HepG2 (cell line): Measurements from ENCODE around the gene UNC5CL. TPM values are rescaled to one million over a fixed set of nuclear protein-coding genes. Genes with fewer than 3 reads are reported as not detected.

Experiments
- ARID3A ChIP-seq: IDR thresholded peaks from 2 replicates; pipeline ENCODE4 v1.6.1; 2012; ENCODE audit warnings: low read depth, low read length, improper control_type of control experiment
- ATF2 ChIP-seq: sonication (generic); formaldehyde crosslinking; IDR thresholded peaks from 2 replicates; pipeline ENCODE4 v1.4.0; 2020; ENCODE audit warnings: missing genetic modification reagents
- CHD4 ChIP-seq: fragments of 200-600 bp; sonication (generic); IDR thresholded peaks from 2 replicates; pipeline ENCODE4 v1.7.0; 2017; ENCODE audit warnings: mild to moderate bottlenecking, low read length, borderline replicate concordance
- CREB3 ChIP-seq: sonication (generic); formaldehyde crosslinking; IDR thresholded peaks from 2 replicates; pipeline ENCODE4 v1.5.0; 2020; ENCODE audit warnings: missing genetic modification reagents
- DMAP1 ChIP-seq: IDR thresholded peaks from 2 replicates; pipeline ENCODE4 v1.6.1; 2016
- FOSL2 ChIP-seq: sonication (generic); formaldehyde crosslinking; IDR thresholded peaks from 2 replicates; pipeline ENCODE4 v1.4.0; 2020; ENCODE audit warnings: missing genetic modification reagents
- HBP1 ChIP-seq: IDR thresholded peaks from 2 replicates; pipeline ENCODE4 v1.6.1; 2016; ENCODE audit warnings: low read depth, control low read depth
- KLF9 ChIP-seq: IDR thresholded peaks from 2 replicates; pipeline ENCODE4 v1.6.1; 2016; ENCODE audit warnings: low read depth
- MAZ ChIP-seq, 2 experiments: sonication (generic) in 1 of 2; formaldehyde crosslinking in 1 of 2; IDR thresholded peaks; 2 replicates each; pipeline versions ENCODE4 v1.5.0 to v1.6.1; 2012 to 2020; ENCODE audit warnings: low read depth in 2 of 2, mild to moderate bottlenecking in 2 of 2, borderline replicate concordance in 1 of 2, improper control_type of control experiment in 1 of 2, low read length in 1 of 2, missing genetic modification reagents in 1 of 2, moderate library complexity in 1 of 2
- NR0B2 ChIP-seq: sonication (generic); formaldehyde crosslinking; IDR thresholded peaks from 2 replicates; pipeline ENCODE4 v1.4.0; 2020; ENCODE audit warnings: mild to moderate bottlenecking, missing genetic modification reagents
- RBFOX2 ChIP-seq: fragments of 200-400 bp; formaldehyde crosslinking; IDR thresholded peaks from 2 replicates; pipeline ENCODE4 v1.6.1; 2017; ENCODE audit warnings: low read depth, mild to moderate bottlenecking, low read length
- RFX1 ChIP-seq: fragments of 450-650 bp; IDR thresholded peaks from 2 replicates; pipeline ENCODE4 v1.6.1; 2017
- SMAD9 ChIP-seq: sonication (generic); formaldehyde crosslinking; IDR thresholded peaks from 2 replicates; pipeline ENCODE4 v1.5.1; 2020; ENCODE audit warnings: mild to moderate bottlenecking, missing genetic modification reagents
- SPEN ChIP-seq: sonication (generic); formaldehyde crosslinking; IDR thresholded peaks from 2 replicates; pipeline ENCODE4 v1.5.1; 2020; ENCODE audit warnings: low read depth, mild to moderate bottlenecking, missing genetic modification reagents
- TMF1 ChIP-seq: sonication (generic); formaldehyde crosslinking; IDR thresholded peaks from 2 replicates; pipeline ENCODE4 v1.8.1; 2022; ENCODE audit warnings: low read depth, missing genetic modification reagents
- TRAFD1 ChIP-seq: sonication (generic); formaldehyde crosslinking; IDR thresholded peaks from 2 replicates; pipeline ENCODE4 v1.5.1; 2020; ENCODE audit warnings: missing genetic modification reagents, mild to moderate bottlenecking, borderline replicate concordance
- ZBTB7B ChIP-seq: sonication (generic); formaldehyde crosslinking; IDR thresholded peaks from 2 replicates; pipeline ENCODE4 v1.4.0; 2020; ENCODE audit warnings: missing genetic modification reagents
- ZMYM2 ChIP-seq: sonication (generic); formaldehyde crosslinking; IDR thresholded peaks from 2 replicates; pipeline ENCODE4 v1.8.0; 2022; ENCODE audit warnings: mild to moderate bottlenecking, missing genetic modification reagents
- ZMYM4 ChIP-seq: sonication (generic); formaldehyde crosslinking; IDR thresholded peaks from 2 replicates; pipeline ENCODE4 v1.8.1; 2023; ENCODE audit warnings: mild to moderate bottlenecking, missing genetic modification reagents
- ZNF331 ChIP-seq: sonication (generic); formaldehyde crosslinking; IDR thresholded peaks from 2 replicates; pipeline ENCODE4 v1.4.0; 2020; ENCODE audit warnings: missing genetic modification reagents
- ZNF558 ChIP-seq: sonication (generic); formaldehyde crosslinking; IDR thresholded peaks from 2 replicates; pipeline ENCODE4 v1.9.0; 2022; ENCODE audit warnings: mild to moderate bottlenecking, missing genetic modification reagents, borderline replicate concordance
- ZNF562 ChIP-seq: sonication (generic); formaldehyde crosslinking; IDR thresholded peaks from 2 replicates; pipeline ENCODE4 v1.8.0; 2022; ENCODE audit warnings: missing genetic modification reagents, borderline replicate concordance
- ZNF773 ChIP-seq: sonication (generic); formaldehyde crosslinking; IDR thresholded peaks from 2 replicates; pipeline ENCODE4 v1.4.0; 2020; ENCODE audit warnings: missing genetic modification reagents, borderline replicate concordance
- polyA plus RNA-seq, 8 experiments: library from polyadenylated mRNA; depleted of rRNA in 3 of 8; stranded (reverse) in 7 of 8; unstranded in 1 of 8; fragments of >200 nt; fragmentation: Illumina TruSeq in 4 of 8; extraction: Trizol in 4 of 8; gene quantifications; 2 replicates each; pipeline versions ENCODE4 v1.2.1 to v1.2.3, GENCODE V29; 2011 to 2016; ENCODE audit warnings: low read depth in 4 of 8, missing spikeins in 1 of 8, mixed read lengths in 1 of 8; ENCODE audit not compliant: insufficient read depth in 1 of 8
- total RNA-seq, 5 experiments: library from RNA; depleted of rRNA; stranded (reverse); fragments of >200 nt; fragmentation: Illumina TruSeq; extraction: Trizol; gene quantifications; 2 replicates each; pipeline ENCODE4 v1.2.3, GENCODE V29; 2016; ENCODE audit warnings: low read depth in 1 of 5

The UNC5CL gene
- total and polyA plus RNA-seq, 2 of the 13 experiments (the other 11 are each of a cell fraction or from before 2014, with no cell fraction given): 2.4 to 2.5 TPM

- TF ChIP-seq ATF2 (CRISPR knock-in tag) (peak; percentile 52; the same call in 1 of the 2 replicates), ZNF773 (no peak), CHD4 (peak; percentile 70; the same call in 1 of the 2 replicates), ZNF558 (CRISPR knock-in tag) (no peak), TRAFD1 (CRISPR knock-in tag) (no peak), SMAD9 (no peak), RFX1 (no peak), KLF9 (CRISPR knock-in tag) (no peak), NR0B2 (CRISPR knock-in tag) (no peak), SPEN (no peak), FOSL2 (CRISPR knock-in tag) (peak; percentile 55), DMAP1 (CRISPR knock-in tag) (no peak; the same call in 1 of the 2 replicates), ZMYM2 (CRISPR knock-in tag) (no peak), RBFOX2 (no peak), ZNF331 (CRISPR knock-in tag) (peak; percentile 76), HBP1 (CRISPR knock-in tag) (no peak), CREB3 (CRISPR knock-in tag) (no peak), ARID3A (peak; percentile 53; the same call in 1 of the 2 replicates), TMF1 (CRISPR knock-in tag) (no peak), ZBTB7B (CRISPR knock-in tag) (0 out of 2 replicates have a peak, but pooled peaks have one; percentile 48), ZNF562 (no peak), ZMYM4 (CRISPR knock-in tag) (no peak; the same call in 1 of the 2 replicates), MAZ (IDR thresholded peaks at IDR 0.05; ENCODE audit: borderline replicate concordance, low read depth, low read length) (no peak), MAZ (CRISPR knock-in tag; IDR thresholded peaks at IDR 0.05; ENCODE audit: low read depth) (no peak)
These were observed 24.9 kb upstream of the UNC5CL start (continued) for GRCh38 chr6:41063884-41064285.
